A549 (cell line): ENCODE data around the gene YKT6. TPM values are rescaled to one million over a fixed set of nuclear protein-coding genes. Genes with fewer than 3 reads are reported as not detected.

Experiments used
- ATAC-seq, 2 experiments: fragments of 200-7000 bp in 1 of 2; fragments of >200 bp in 1 of 2; cut with Nextera tagmentation in 1 of 2; cut with Tn5 transposase in 1 of 2; 3 replicates each; pipeline versions ENCODE4 v1.8.0 to v1.9.1; 2018 to 2020; ENCODE audit warnings: mild to moderate bottlenecking in 1 of 2, moderate library complexity in 1 of 2
- CTCF ChIA-PET: fragments of 300-600 bp; sonication (Branson Sonifier 250); formaldehyde crosslinking; extraction: SDS; loops from one replicate; lab custom pipeline; 2021; ENCODE audit warnings: antibody characterized with exemption, inconsistent platforms; lab: Yijun Ruan, JAX
- POLR2A ChIA-PET: fragments of 350-600 bp; formaldehyde crosslinking; extraction: SDS; loops from one replicate; lab custom pipeline; 2021; ENCODE audit warnings: antibody characterized with exemption, inconsistent platforms; lab: Yijun Ruan, JAX
- DNase-seq, 2 experiments: peaks; one replicate each; pipeline versions ENCODE4 v3.0.0 to v3.0.0-alpha.2; 2011 to 2016; ENCODE audit warnings: low read depth in 1 of 2, low spot score in 1 of 2
- FAIRE-seq: peaks from 2 replicates; lab custom pipeline; 2011; peaks lifted over from hg19 to GRCh38; lab: Jason Lieb, UNC
- H3K27ac ChIP-seq, 2 experiments: fragments of >200 bp; sonication (Bioruptor Twin); formaldehyde crosslinking; 3 replicates each; pipeline ENCODE4 v1.5.1; 2016 to 2017
- H3K4me1 ChIP-seq: fragments of >200 bp; sonication (Bioruptor Twin); formaldehyde crosslinking; 3 replicates; pipeline ENCODE4 v1.6.1; 2016
- H3K4me2 ChIP-seq: fragments of >200 bp; sonication (Bioruptor Twin); formaldehyde crosslinking; 3 replicates; pipeline ENCODE4 v1.6.1; 2016
- H3K4me3 ChIP-seq: fragments of >200 bp; sonication (Bioruptor Twin); formaldehyde crosslinking; 3 replicates; pipeline ENCODE4 v1.5.1; 2016
- H3K9me3 ChIP-seq: fragments of >200 bp; sonication (Bioruptor Twin); formaldehyde crosslinking; 3 replicates; pipeline ENCODE4 v1.6.1; 2016
- BCL3 ChIP-seq: fragments of >200 bp; sonication (Bioruptor Twin); formaldehyde crosslinking; IDR thresholded peaks from 3 replicates; pipeline ENCODE4 v1.6.1; 2016
- CBX8 ChIP-seq: fragments of 200-600 bp; sonication (generic); IDR thresholded peaks from 2 replicates; pipeline ENCODE4 v1.6.1; 2016
- CEBPB ChIP-seq, 2 experiments: fragments of >200 bp in 1 of 2; sonication (Bioruptor Twin) in 1 of 2; formaldehyde crosslinking in 1 of 2; IDR thresholded peaks; 2 replicates each; pipeline ENCODE4 v1.6.1; 2012 to 2016
- CHD2 ChIP-seq: fragments of 150-350 bp; IDR thresholded peaks from 2 replicates; pipeline ENCODE4 v1.6.1; 2014; ENCODE audit warnings: low read length; ENCODE audit not compliant: partially characterized antibody
- CHD4 ChIP-seq: fragments of 200-600 bp; sonication (generic); IDR thresholded peaks from 2 replicates; pipeline ENCODE4 v1.6.1; 2016; ENCODE audit warnings: antibody characterized with exemption, mild to moderate bottlenecking, borderline replicate concordance
- EHMT2 ChIP-seq: fragments of 200-600 bp; sonication (generic); IDR thresholded peaks from 2 replicates; pipeline ENCODE4 v1.6.1; 2016; ENCODE audit warnings: antibody characterized with exemption, low read depth, mild to moderate bottlenecking, moderate library complexity
- ELK1 ChIP-seq: fragments of 150-350 bp; IDR thresholded peaks from 2 replicates; pipeline ENCODE4 v1.6.1; 2014; ENCODE audit warnings: low read depth, mild to moderate bottlenecking, low read length
- FOSL2 ChIP-seq, 2 experiments: fragments of 450-650 bp in 1 of 2; fragments of >200 bp in 1 of 2; sonication (Bioruptor Twin) in 1 of 2; formaldehyde crosslinking; IDR thresholded peaks; 2 replicates each; pipeline versions ENCODE4 v1.5.0 to v1.6.1; 2016 to 2020; ENCODE audit warnings: mild to moderate bottlenecking in 1 of 2, moderate library complexity in 1 of 2
- GATA3 ChIP-seq: IDR thresholded peaks from 2 replicates; pipeline ENCODE4 v1.6.1; 2012; ENCODE audit warnings: borderline replicate concordance
- HEYL ChIP-seq: fragments of 250-450 bp; sonication (Bioruptor Pico); IDR thresholded peaks from 2 replicates; pipeline ENCODE4 v1.8.0; 2021; ENCODE audit warnings: mild to moderate bottlenecking, moderate library complexity
- HOXB5 ChIP-seq: fragments of 250-450 bp; sonication (Bioruptor Pico); IDR thresholded peaks from 2 replicates; pipeline ENCODE4 v1.5.0; 2020; ENCODE audit warnings: mild to moderate bottlenecking, moderate library complexity
- JUN ChIP-seq, 2 experiments: fragments of >200 bp; sonication (Bioruptor Twin); formaldehyde crosslinking; IDR thresholded peaks; 2 replicates in 1 of 2; 3 replicates in 1 of 2; pipeline ENCODE4 v1.6.1; 2016 to 2017
- PHF8 ChIP-seq: fragments of 200-600 bp; sonication (generic); IDR thresholded peaks from 2 replicates; pipeline ENCODE4 v1.6.1; 2016; ENCODE audit warnings: low read depth, mild to moderate bottlenecking, antibody characterized with exemption, moderate library complexity, borderline replicate concordance
- POLR2AphosphoS2 ChIP-seq: conservative IDR thresholded peaks from 2 replicates; pipeline ENCODE4 v1.6.1; 2012; ENCODE audit warnings: low read length, improper control_type of control experiment, inconsistent platforms
- RFX5 ChIP-seq: fragments of 450-650 bp; IDR thresholded peaks from 2 replicates; pipeline ENCODE4 v1.7.1; 2014; ENCODE audit warnings: antibody characterized with exemption, mild to moderate bottlenecking, moderate library complexity
- SMC3 ChIP-seq: fragments of >200 bp; sonication (Bioruptor Twin); formaldehyde crosslinking; IDR thresholded peaks from 3 replicates; pipeline ENCODE4 v1.6.1; 2018; ENCODE audit warnings: inconsistent platforms
- ZFP36 ChIP-seq: fragments of 450-650 bp; IDR thresholded peaks from 2 replicates; pipeline ENCODE4 v1.6.1; 2014; ENCODE audit warnings: borderline replicate concordance; ENCODE audit not compliant: partially characterized antibody
- ZNF302 ChIP-seq: fragments of 250-450 bp; sonication (Bioruptor Pico); IDR thresholded peaks from 2 replicates; pipeline ENCODE4 v1.9.0; 2021; ENCODE audit warnings: inconsistent platforms, mild to moderate bottlenecking, moderate library complexity
- WGBS: methylation state at CpG from one replicate; pipeline ENCODE4 v1.1.6; 2017; ENCODE audit errors: missing lambda C conversion rate; 5-methylcytosine and 5-hydroxymethylcytosine counted together
- polyA plus RNA-seq, 4 experiments: library from polyadenylated mRNA; depleted of rRNA in 3 of 4; stranded (reverse); fragments of >200 nt; fragmentation: RNase III in 1 of 4; extraction: RNeasy Plus Mini Kit Qiagen cat#74134 plus additional on column Dnase treatment in 1 of 4; gene quantifications; 2 replicates in 3 of 4; 3 replicates in 1 of 4; pipeline ENCODE4 v1.2.3, GENCODE V29; 2011 to 2017
- TF ChIP-seq, protein P1 (sequence below): fragments of 200-600 bp; sonication (generic); IDR thresholded peaks from 2 replicates; pipeline ENCODE4 v1.6.1; 2016; ENCODE audit warnings: antibody characterized with exemption, mild to moderate bottlenecking, moderate library complexity
- TF ChIP-seq, protein P2 (sequence below): fragments of >200 bp; sonication (Bioruptor Twin); formaldehyde crosslinking; IDR thresholded peaks from 2 replicates; pipeline ENCODE4 v1.6.1; 2016
- TF ChIP-seq, protein P3 (sequence below): IDR thresholded peaks from 2 replicates; pipeline ENCODE4 v1.6.1; 2012; ENCODE audit warnings: low read depth, borderline replicate concordance

Gene YKT6
- polyA plus RNA-seq, 2 of the 4 experiments (the other 2 are of a cell fraction), result 113 to 130 TPM

DNA sequence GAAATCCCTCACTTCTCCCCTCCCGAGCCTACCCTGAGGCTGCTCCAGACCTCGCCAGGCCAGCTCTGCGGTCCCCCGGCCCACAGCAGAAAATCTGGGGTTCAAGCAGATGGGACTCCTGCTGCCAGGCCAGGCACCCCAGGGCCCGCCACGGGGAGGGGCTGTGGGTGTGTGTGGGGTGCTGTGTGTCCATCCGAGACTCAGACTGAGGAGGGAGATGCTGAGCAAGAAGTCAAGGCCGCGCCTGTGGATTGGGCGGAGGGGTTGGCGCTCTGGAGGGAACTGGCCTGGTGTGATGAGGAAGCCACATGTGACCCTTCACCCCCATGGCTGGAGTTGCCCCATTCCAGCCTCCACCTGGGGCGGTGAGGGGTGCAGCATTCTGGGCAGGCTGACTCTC, 51.1 kb downstream of the YKT6 start:
- ChIA-PET CTCF (interaction anchor here (1.4 to 3.6 kb wide), 3 partner anchors 9 to 313 kb away, joined by 3 to 25 read pairs (median 5); no protein-coding TSS in a partner anchor), POLR2A (no interaction called here)
- DNase-seq (no peak), ATAC-seq (no peak), FAIRE-seq (no peak)
- no peak overlapping the region for H3K4me2 ChIP-seq
- H3K4me1 ChIP-seq, result no peaks in the 10 kb centered on the region
- 68% methylated on average over 10 of the region's 12 CpGs for WGBS
- TF ChIP-seq, protein P1, sequence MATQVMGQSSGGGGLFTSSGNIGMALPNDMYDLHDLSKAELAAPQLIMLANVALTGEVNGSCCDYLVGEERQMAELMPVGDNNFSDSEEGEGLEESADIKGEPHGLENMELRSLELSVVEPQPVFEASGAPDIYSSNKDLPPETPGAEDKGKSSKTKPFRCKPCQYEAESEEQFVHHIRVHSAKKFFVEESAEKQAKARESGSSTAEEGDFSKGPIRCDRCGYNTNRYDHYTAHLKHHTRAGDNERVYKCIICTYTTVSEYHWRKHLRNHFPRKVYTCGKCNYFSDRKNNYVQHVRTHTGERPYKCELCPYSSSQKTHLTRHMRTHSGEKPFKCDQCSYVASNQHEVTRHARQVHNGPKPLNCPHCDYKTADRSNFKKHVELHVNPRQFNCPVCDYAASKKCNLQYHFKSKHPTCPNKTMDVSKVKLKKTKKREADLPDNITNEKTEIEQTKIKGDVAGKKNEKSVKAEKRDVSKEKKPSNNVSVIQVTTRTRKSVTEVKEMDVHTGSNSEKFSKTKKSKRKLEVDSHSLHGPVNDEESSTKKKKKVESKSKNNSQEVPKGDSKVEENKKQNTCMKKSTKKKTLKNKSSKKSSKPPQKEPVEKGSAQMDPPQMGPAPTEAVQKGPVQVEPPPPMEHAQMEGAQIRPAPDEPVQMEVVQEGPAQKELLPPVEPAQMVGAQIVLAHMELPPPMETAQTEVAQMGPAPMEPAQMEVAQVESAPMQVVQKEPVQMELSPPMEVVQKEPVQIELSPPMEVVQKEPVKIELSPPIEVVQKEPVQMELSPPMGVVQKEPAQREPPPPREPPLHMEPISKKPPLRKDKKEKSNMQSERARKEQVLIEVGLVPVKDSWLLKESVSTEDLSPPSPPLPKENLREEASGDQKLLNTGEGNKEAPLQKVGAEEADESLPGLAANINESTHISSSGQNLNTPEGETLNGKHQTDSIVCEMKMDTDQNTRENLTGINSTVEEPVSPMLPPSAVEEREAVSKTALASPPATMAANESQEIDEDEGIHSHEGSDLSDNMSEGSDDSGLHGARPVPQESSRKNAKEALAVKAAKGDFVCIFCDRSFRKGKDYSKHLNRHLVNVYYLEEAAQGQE, result no peak
- TF ChIP-seq ZNF302 (CRISPR knock-in tag) (no peak), GATA3 (no peak), EHMT2 (no peak), CHD4 (no peak), FOSL2 (IDR thresholded peaks at IDR 0.05) (no peak), FOSL2 (CRISPR knock-in tag; IDR thresholded peaks at IDR 0.05) (no peak), PHF8 (no peak), BCL3 (no peak), POLR2AphosphoS2 (no peak), ZFP36 (no peak), CBX8 (no peak), CEBPB (IDR thresholded peaks at IDR 0.05) (no peak), SMC3 (no peak), HEYL (CRISPR knock-in tag) (no peak), ELK1 (no peak)
- TF ChIP-seq, protein P2, sequence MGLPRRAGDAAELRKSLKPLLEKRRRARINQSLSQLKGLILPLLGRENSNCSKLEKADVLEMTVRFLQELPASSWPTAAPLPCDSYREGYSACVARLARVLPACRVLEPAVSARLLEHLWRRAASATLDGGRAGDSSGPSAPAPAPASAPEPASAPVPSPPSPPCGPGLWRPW, result no peak
- TF ChIP-seq, protein P3, sequence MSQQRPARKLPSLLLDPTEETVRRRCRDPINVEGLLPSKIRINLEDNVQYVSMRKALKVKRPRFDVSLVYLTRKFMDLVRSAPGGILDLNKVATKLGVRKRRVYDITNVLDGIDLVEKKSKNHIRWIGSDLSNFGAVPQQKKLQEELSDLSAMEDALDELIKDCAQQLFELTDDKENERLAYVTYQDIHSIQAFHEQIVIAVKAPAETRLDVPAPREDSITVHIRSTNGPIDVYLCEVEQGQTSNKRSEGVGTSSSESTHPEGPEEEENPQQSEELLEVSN, result no peak
- H3K27ac ChIP-seq, result no peak overlapping the region
- no peaks in the 10 kb centered on the region for H3K9me3 ChIP-seq
- no peak overlapping the region for H3K4me3 ChIP-seq

GRCh38 chr7:44256459-44256858, 55.7 kb downstream of the YKT6 start:
- no peak overlapping the region for H3K27ac ChIP-seq
- TF ChIP-seq FOSL2 (IDR thresholded peaks at IDR 0.05), result no peak
- no peak for TF ChIP-seq FOSL2 (CRISPR knock-in tag; IDR thresholded peaks at IDR 0.05)
- no peak for TF ChIP-seq HOXB5
- TF ChIP-seq JUN (IDR thresholded peaks at IDR 0.05), result no peak
- TF ChIP-seq CHD2, result no peak
- no peak for TF ChIP-seq RFX5
- FAIRE-seq (no peak), ATAC-seq (no peak), DNase-seq (no peak)
- 64% methylated on average over 4 of the region's 5 CpGs for WGBS
- POLR2A ChIA-PET, result no interaction called here
- H3K4me1 ChIP-seq, result no peaks in the 10 kb centered on the region
- no peak overlapping the region for H3K4me3 ChIP-seq
- H3K4me2 ChIP-seq, result no peak overlapping the region
- CTCF ChIA-PET, result interaction anchor here (0.8 kb wide), 1 partner anchor 16 kb away, joined by 3 read pairs; no protein-coding TSS in a partner anchor
- no peaks in the 10 kb centered on the region for H3K9me3 ChIP-seq
